ENCODE results near the gene DDA1. TPM values are rescaled to one million over a fixed set of nuclear protein-coding genes. Genes with fewer than 3 reads are reported as not detected.

Gene DDA1
- total RNA-seq, 1 experiment from 2014 or later, result 42.8 TPM

DNA sequence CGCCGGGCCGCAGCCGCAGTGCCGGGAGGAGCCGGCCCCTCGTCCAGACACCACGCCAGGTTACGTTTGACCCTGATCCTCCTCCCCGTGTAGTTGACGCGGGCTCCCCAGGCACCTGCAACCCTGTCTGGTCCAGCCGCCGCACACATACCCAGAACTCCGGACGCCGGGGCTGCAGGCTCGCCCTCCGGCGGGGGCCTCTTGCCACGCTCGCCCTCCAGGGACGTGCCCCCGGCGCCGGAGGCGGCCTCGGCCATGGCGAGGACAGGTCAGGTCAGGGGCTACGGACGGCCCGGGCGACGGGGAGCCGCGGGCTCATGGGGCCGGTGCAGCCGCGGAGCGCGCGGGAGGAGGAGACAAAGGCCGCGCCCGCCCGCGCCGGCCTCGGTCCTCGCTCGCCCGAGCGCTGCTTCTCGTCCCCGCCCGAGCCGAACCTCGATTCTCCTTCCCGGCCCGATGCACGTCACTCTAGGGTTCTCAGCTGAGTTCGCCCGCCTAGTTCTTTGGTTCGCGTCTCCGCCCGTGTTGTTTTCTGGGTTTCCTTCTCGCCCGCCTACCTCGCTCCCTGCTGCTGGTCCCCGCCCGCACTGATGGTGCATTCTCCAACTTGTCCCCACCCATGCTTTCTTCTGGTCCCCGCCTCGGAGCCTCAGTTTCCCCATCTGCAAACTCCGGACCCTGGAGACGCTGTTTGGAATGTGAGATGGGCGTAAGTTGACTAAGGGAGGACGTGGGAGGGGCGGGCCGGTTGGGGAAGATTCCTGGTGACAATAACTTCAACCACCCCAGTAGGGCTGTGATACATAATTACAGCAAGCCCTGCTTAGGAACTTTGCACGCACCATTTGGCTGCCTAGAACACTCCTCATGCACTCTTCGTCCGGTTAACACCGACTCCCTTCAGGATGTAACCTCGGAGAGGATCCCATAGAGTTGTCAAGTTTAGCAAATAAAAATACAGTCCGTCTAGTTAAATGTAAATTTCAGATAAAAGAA, 25.3 kb downstream of the DDA1 start, which contains the start of gene ANO8 (continued):
- TF ChIP-seq, protein P1, sequence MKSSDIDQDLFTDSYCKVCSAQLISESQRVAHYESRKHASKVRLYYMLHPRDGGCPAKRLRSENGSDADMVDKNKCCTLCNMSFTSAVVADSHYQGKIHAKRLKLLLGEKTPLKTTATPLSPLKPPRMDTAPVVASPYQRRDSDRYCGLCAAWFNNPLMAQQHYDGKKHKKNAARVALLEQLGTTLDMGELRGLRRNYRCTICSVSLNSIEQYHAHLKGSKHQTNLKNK (CRISPR knock-in tag; IDR thresholded peaks at IDR 0.05), result no peak
- TF ChIP-seq FOXP1 (CRISPR knock-in tag; IDR thresholded peaks at IDR 0.05; ENCODE audit: borderline replicate concordance) (peak; percentile 62; the same call in 1 of the 2 replicates), ZNF263 (CRISPR knock-in tag; IDR thresholded peaks at IDR 0.05; ENCODE audit: low read depth) (peak; percentile 46; the same call in 1 of the 2 replicates), TEAD1 (CRISPR knock-in tag; IDR thresholded peaks at IDR 0.05) (peak; percentile 66; the same call in 1 of the 2 replicates), ZNF232 (CRISPR knock-in tag; IDR thresholded peaks at IDR 0.05) (peak; percentile 57; the same call in 1 of the 2 replicates)
- TF ChIP-seq, protein P2, sequence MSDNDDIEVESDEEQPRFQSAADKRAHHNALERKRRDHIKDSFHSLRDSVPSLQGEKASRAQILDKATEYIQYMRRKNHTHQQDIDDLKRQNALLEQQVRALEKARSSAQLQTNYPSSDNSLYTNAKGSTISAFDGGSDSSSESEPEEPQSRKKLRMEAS (CRISPR knock-in tag; IDR thresholded peaks at IDR 0.05), result peak; percentile 50; the same call in 1 of the 2 replicates
- TF ChIP-seq, protein P3, sequence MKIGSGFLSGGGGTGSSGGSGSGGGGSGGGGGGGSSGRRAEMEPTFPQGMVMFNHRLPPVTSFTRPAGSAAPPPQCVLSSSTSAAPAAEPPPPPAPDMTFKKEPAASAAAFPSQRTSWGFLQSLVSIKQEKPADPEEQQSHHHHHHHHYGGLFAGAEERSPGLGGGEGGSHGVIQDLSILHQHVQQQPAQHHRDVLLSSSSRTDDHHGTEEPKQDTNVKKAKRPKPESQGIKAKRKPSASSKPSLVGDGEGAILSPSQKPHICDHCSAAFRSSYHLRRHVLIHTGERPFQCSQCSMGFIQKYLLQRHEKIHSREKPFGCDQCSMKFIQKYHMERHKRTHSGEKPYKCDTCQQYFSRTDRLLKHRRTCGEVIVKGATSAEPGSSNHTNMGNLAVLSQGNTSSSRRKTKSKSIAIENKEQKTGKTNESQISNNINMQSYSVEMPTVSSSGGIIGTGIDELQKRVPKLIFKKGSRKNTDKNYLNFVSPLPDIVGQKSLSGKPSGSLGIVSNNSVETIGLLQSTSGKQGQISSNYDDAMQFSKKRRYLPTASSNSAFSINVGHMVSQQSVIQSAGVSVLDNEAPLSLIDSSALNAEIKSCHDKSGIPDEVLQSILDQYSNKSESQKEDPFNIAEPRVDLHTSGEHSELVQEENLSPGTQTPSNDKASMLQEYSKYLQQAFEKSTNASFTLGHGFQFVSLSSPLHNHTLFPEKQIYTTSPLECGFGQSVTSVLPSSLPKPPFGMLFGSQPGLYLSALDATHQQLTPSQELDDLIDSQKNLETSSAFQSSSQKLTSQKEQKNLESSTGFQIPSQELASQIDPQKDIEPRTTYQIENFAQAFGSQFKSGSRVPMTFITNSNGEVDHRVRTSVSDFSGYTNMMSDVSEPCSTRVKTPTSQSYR (CRISPR knock-in tag; IDR thresholded peaks at IDR 0.05), result 0 out of 2 replicates have a peak, but pooled peaks have one; percentile 22
- TF ChIP-seq, protein P4, sequence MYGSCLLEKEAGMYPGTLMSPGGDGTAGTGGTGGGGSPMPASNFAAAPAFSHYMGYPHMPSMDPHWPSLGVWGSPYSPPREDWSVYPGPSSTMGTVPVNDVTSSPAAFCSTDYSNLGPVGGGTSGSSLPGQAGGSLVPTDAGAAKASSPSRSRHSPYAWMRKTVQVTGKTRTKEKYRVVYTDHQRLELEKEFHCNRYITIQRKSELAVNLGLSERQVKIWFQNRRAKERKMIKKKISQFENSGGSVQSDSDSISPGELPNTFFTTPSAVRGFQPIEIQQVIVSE (CRISPR knock-in tag; IDR thresholded peaks at IDR 0.05; ENCODE audit: borderline replicate concordance), result no peak

DNA sequence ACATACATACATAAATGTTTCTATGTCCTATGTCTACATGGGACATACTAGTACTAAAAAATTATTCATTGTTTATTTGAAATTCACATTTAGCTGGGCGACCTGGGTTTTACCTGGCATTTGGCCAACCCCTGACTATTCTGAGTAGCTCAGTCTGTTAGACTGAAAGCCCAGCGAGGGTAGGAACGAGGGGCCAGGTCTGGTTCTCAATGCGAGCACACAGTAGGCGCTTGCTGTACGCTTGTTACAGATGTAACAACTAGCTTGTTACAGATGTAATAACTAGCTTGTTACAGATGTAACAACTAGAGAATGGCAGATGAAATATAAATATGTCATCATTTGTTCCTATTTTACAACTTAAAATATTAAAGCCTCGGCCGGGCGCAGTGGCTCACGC, 26.2 kb downstream of the DDA1 start:
- TF ChIP-seq FOXK1 (CRISPR knock-in tag; IDR thresholded peaks at IDR 0.05) (no peak), ZNF138 (CRISPR knock-in tag; conservative IDR thresholded peaks at IDR 0.05) (no peak), ATF1 (CRISPR knock-in tag; IDR thresholded peaks at IDR 0.05) (no peak), GTF2I (CRISPR knock-in tag; conservative IDR thresholded peaks at IDR 0.05) (no peak), ZNF423 (CRISPR knock-in tag; IDR thresholded peaks at IDR 0.05) (no peak), TCF7 (CRISPR knock-in tag; IDR thresholded peaks at IDR 0.05; ENCODE audit: low read depth) (no peak)
- TF ChIP-seq, protein P5, sequence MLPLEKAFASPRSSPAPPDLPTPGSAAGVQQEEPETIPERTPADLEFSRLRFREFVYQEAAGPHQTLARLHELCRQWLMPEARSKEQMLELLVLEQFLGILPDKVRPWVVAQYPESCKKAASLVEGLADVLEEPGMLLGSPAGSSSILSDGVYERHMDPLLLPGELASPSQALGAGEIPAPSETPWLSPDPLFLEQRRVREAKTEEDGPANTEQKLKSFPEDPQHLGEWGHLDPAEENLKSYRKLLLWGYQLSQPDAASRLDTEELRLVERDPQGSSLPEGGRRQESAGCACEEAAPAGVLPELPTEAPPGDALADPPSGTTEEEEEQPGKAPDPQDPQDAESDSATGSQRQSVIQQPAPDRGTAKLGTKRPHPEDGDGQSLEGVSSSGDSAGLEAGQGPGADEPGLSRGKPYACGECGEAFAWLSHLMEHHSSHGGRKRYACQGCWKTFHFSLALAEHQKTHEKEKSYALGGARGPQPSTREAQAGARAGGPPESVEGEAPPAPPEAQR (CRISPR knock-in tag; IDR thresholded peaks at IDR 0.05), result no peak
- TF ChIP-seq, protein P6, sequence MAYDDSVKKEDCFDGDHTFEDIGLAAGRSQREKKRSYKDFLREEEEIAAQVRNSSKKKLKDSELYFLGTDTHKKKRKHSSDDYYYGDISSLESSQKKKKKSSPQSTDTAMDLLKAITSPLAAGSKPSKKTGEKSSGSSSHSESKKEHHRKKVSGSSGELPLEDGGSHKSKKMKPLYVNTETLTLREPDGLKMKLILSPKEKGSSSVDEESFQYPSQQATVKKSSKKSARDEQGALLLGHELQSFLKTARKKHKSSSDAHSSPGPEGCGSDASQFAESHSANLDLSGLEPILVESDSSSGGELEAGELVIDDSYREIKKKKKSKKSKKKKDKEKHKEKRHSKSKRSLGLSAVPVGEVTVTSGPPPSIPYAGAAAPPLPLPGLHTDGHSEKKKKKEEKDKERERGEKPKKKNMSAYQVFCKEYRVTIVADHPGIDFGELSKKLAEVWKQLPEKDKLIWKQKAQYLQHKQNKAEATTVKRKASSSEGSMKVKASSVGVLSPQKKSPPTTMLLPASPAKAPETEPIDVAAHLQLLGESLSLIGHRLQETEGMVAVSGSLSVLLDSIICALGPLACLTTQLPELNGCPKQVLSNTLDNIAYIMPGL (CRISPR knock-in tag; IDR thresholded peaks at IDR 0.05), result no peak
- Mint-ChIP-seq H3K4me1 (peaks cover 41% of the 10 kb centered on the region), H3K27me3 (ENCODE audit: low read depth) (peaks cover 2% of the 10 kb centered on the region; the same call in 1 of the 2 replicates), H3K36me3 (peaks cover 11% of the 10 kb centered on the region), H3K27ac (no peak overlapping the region), H3K9me3 (peaks cover 5% of the 10 kb centered on the region), H3K4me3 (peak overlapping the region; percentile 99)
- DNase-seq (ENCODE audit: low spot score), result no peak
- no peak for ATAC-seq
- POLR2A ChIA-PET, result interaction anchor here (0.6 to 1.7 kb wide), 2 partner anchors 26 to 457 kb away, joined by 3 to 4 read pairs; partner anchors contain the start of gene DDA1
- CTCF ChIA-PET, result interaction anchor here (0.7 to 3.7 kb wide), 5 partner anchors 9 to 50 kb away, joined by 3 to 27 read pairs (median 5); partner anchors contain the start of gene DDA1
